Measurements from ENCODE around the gene CHTF18.
"Not testable (repeated sequence)": the region's sequence is repeated elsewhere in the genome, so short reads cannot be mapped to it uniquely, and the experiment has no call there.

Gene CHTF18

GRCh38 chr16:808085-808386 is 19.6 kb downstream of the CHTF18 start:
- no peak for DNase-seq (ENCODE audit: low read depth)

GRCh38 chr16:813204-813915 is 24.9 kb downstream of the CHTF18 start:
- peak; percentile 42 for DNase-seq (ENCODE audit: low read depth)

- DNase-seq (ENCODE audit: low read depth), result no peak
These were observed 25.5 kb downstream of the CHTF18 start for GRCh38 chr16:813916-814412.

- no peak for DNase-seq (ENCODE audit: low read depth)
These were observed 26.6 kb downstream of the CHTF18 start for GRCh38 chr16:814974-815373.

- DNase-seq (ENCODE audit: low read depth), result no peak
These were observed 27.4 kb downstream of the CHTF18 start for GRCh38 chr16:815861-816260.

- no peak for DNase-seq (ENCODE audit: low read depth)
These were observed 28.8 kb downstream of the CHTF18 start for GRCh38 chr16:817001-817906.

GRCh38 chr16:818132-818531 is 29.7 kb downstream of the CHTF18 start:
- DNase-seq (ENCODE audit: low read depth), result no peak

- no peak for DNase-seq (ENCODE audit: low read depth)
These were observed 30.2 kb downstream of the CHTF18 start for GRCh38 chr16:818592-818991.

GRCh38 chr16:819336-820043 is 31.1 kb downstream of the CHTF18 start:
- no peak for DNase-seq (ENCODE audit: low read depth)

GRCh38 chr16:820044-820408 is 31.6 kb downstream of the CHTF18 start:
- DNase-seq (ENCODE audit: low read depth), result not testable (repeated sequence)

GRCh38 chr16:820748-821147 is 32.3 kb downstream of the CHTF18 start:
- DNase-seq (ENCODE audit: low read depth), result no peak

- no peak for DNase-seq (ENCODE audit: low read depth)
These were observed 33.3 kb downstream of the CHTF18 start for GRCh38 chr16:821751-822150.

- DNase-seq (ENCODE audit: low read depth), result no peak
These were observed 33.9 kb downstream of the CHTF18 start for GRCh38 chr16:822174-822908.

- DNase-seq (ENCODE audit: low read depth), result no peak
These were observed 34.5 kb downstream of the CHTF18 start for GRCh38 chr16:822909-823297.

- no peak for DNase-seq (ENCODE audit: low read depth)
These were observed 35.8 kb downstream of the CHTF18 start for GRCh38 chr16:824194-824593.

- no peak for DNase-seq (ENCODE audit: low read depth)
These were observed 36.2 kb downstream of the CHTF18 start for GRCh38 chr16:824601-825000.

- no peak for DNase-seq (ENCODE audit: low read depth)
These were observed 37.1 kb downstream of the CHTF18 start for GRCh38 chr16:825341-826061.

GRCh38 chr16:827513-827912 is 39.1 kb downstream of the CHTF18 start:
- DNase-seq (ENCODE audit: low read depth), result no peak

GRCh38 chr16:828891-829290 is 40.5 kb downstream of the CHTF18 start:
- no peak for DNase-seq (ENCODE audit: low read depth)

GRCh38 chr16:830107-830870 is 41.9 kb downstream of the CHTF18 start:
- DNase-seq (ENCODE audit: low read depth), result no peak

Data from activated T-cell treated with anti-CD3 and anti-CD28 coated beads for 24 hours (primary cell).